Spleen (tissue), 7 donors: ENCODE results near the gene IFNG-AS1.

Experiments used
- POLR2A ChIP-seq, 3 donors: fragments of 450-650 bp; IDR thresholded peaks; one replicate each; pipeline ENCODE4 v1.5.1; 2017; ENCODE audit warnings: antibody characterized with exemption in 3 of 3, mild to moderate bottlenecking in 1 of 3
- TF ChIP-seq, protein P1 (sequence below), 11 experiments: fragments of 200-600 bp in 7 of 11; fragments of 450-650 bp in 4 of 11; sonication (generic) in 4 of 11; IDR thresholded peaks in 8 of 11; conservative IDR thresholded peaks in 3 of 11; 1 replicate in 7 of 11; 2 replicates in 4 of 11; pipeline versions ENCODE4 v1.4.0 to v1.8.0; 2016 to 2021; ENCODE audit warnings: antibody characterized with exemption in 11 of 11, inconsistent platforms in 4 of 11, mild to moderate bottlenecking in 1 of 11
- donor health status: DM: no; HTN: no; CAD: no; lungs with moderate emphysema.
- donor health status: DM: no; HTN: no; CAD: no.
- donor health status: DM: no; HTN: no; CAD: no.

- TF ChIP-seq POLR2A (IDR thresholded peaks at IDR 0.05) = no peak
- TF ChIP-seq, protein P1, sequence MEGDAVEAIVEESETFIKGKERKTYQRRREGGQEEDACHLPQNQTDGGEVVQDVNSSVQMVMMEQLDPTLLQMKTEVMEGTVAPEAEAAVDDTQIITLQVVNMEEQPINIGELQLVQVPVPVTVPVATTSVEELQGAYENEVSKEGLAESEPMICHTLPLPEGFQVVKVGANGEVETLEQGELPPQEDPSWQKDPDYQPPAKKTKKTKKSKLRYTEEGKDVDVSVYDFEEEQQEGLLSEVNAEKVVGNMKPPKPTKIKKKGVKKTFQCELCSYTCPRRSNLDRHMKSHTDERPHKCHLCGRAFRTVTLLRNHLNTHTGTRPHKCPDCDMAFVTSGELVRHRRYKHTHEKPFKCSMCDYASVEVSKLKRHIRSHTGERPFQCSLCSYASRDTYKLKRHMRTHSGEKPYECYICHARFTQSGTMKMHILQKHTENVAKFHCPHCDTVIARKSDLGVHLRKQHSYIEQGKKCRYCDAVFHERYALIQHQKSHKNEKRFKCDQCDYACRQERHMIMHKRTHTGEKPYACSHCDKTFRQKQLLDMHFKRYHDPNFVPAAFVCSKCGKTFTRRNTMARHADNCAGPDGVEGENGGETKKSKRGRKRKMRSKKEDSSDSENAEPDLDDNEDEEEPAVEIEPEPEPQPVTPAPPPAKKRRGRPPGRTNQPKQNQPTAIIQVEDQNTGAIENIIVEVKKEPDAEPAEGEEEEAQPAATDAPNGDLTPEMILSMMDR (IDR thresholded peaks at IDR 0.05 in 8 of 11, conservative IDR thresholded peaks at IDR 0.05 in 3 of 11) = no peak
Observed at GRCh38 chr12:67994046-67994445, 4.8 kb downstream of the IFNG-AS1 start.
